Activated naive CD4-positive, alpha-beta T cell treated with Interleukin-2 at 50 U/mL for 16 hours (primary cell): ENCODE measurements around the gene BAG5.
"Not testable (repeated sequence)": the region's sequence is repeated elsewhere in the genome, so short reads cannot be mapped to it uniquely, and the experiment has no call there.

Experiments
- DNase-seq: peaks from one replicate; pipeline ENCODE4 v3.0.0-alpha.2; 2020

Gene BAG5

DNA sequence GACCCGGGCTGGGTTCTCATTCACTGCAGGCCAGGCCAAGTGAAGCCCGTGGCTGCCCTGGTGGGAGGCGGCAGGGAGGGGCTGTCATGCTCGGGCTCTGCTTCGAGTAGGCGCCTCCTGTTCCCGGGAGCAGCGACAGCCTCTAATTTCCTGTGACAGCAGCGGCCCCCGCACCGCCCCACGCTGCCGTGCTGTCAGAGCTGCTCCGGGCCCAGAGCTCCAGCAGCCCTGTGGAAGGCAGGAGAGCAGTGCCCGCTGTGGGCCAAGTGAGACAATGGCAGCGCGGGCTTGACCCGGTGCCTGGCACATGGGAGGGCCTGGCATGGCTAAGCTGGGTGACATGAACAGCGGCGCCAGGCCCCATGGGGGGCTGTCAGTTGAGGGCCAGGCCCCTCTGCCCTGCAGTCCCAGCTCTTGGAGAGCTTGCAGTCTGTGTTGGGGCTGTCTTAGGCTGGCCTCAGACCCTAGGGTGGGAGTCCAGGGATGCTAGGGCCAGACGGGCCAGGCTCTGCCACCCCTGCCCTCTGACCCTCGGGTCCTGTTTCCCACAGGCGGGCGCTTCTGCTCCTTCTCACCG is 28.4 kb downstream of the BAG5 start:
- DNase-seq, result no peak

DNA sequence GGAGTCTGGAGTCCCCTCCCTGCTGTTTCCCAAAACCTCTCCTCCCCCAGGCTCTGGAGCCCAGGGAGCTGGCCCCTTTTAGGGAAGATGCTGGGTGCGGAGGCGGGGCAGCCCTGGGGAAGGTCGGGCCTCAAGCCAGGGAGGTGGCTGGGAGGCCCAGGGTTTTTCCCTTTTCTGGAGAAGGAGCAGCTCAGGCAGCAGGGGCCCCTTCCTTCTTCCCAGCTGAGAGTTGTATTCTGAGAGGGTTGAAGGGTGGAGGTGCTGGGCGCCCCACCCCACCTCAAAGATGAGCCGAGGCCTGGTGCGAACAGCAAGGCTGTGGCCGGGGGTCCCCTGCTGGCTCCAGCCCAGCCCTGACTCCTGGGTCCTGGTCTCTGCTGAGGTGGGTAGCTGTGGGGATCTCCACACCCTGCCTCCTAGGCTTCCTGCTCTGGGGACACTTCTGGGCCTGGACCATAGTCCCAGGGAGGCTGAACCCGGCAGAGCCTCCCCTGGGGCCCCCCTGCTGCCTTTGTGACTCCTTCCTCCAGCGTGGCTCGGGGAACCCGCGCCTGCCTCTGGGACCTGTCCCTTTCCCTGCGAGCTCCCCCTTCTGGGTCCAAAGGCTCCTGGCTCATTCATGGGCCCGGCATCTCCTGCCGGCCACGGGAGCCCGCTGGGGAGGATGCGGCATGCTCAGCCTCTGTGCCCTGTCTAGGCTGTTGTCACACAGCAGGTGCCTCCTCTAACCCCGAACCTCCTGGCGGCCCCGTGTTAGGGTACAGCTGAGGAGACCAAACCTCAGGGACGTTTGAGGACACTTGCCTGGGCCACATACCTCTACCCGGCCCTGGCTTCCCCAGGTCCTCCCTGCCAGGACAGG is 29.1 kb downstream of the BAG5 start:
- DNase-seq, result no peak

DNA sequence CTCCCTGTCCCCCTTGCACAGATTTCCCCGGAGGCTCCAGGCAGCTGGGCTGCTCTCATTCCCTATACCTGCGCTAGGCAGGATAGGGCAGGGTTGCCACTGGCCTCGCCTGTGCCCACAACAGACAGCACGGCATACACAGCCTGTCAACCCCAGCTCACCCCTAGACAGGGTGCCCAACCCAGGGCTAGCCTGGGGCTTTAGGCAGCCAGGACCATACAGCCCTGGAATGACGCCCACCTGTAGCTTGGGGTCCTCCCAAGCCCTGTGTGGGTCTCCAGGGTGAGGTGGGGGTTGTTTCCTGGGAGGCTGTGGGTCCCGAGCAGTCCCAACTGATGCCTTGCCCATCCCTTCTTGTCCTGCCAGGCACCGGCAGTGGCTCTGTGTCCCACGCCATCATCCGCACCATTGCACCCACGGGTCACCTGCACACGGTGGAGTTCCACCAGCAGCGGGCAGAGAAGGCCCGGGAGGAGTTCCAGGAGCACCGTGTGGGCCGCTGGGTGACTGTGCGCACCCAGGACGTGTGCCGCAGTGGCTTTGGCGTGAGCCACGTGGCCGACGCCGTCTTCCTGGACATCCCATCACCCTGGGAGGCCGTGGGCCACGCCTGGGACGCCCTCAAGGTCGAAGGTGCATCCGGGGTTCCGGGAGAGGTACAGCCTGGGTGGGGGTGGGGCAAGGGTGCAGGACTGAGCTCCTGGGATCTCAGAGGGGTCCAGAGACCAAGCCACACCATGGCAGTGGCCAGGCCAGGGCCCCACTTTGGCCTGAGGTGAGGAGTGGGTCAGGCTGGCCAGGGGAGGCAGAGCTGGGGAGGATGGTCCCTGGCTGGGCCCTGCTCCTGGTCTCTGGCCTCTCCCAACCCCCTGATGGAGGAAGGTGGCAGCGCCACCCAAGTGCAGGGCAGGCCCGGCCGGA is 30.0 kb downstream of the BAG5 start:
- no peak for DNase-seq

GRCh38 chr14:103531421-103532215 is 30.8 kb downstream of the BAG5 start:
- no peak for DNase-seq

- no peak for DNase-seq
These were observed 31.6 kb downstream of the BAG5 start for GRCh38 chr14:103530831-103531230.

DNA sequence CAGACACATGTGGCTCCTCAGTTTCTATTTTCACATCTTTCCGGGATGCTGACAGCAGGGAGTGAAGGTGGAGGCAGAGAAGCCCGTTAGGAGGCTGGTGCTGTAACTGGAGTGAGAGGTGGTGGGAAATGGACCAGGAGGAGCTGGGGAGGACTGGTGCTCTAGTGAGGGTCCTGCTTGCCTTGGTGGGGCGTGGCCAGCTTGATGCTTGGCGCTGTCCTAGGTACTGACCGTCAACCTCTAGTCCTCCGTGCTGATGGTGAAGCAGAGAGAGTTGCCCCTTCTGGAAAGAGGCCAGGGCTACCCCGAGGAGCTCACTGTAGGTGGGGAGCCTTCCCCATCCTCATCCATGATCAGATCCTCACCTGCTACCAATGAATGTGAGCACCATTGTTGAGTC is 32.1 kb downstream of the BAG5 start:
- DNase-seq, result no peak

GRCh38 chr14:103529383-103530365 is 32.8 kb downstream of the BAG5 start:
- DNase-seq, result no peak

DNA sequence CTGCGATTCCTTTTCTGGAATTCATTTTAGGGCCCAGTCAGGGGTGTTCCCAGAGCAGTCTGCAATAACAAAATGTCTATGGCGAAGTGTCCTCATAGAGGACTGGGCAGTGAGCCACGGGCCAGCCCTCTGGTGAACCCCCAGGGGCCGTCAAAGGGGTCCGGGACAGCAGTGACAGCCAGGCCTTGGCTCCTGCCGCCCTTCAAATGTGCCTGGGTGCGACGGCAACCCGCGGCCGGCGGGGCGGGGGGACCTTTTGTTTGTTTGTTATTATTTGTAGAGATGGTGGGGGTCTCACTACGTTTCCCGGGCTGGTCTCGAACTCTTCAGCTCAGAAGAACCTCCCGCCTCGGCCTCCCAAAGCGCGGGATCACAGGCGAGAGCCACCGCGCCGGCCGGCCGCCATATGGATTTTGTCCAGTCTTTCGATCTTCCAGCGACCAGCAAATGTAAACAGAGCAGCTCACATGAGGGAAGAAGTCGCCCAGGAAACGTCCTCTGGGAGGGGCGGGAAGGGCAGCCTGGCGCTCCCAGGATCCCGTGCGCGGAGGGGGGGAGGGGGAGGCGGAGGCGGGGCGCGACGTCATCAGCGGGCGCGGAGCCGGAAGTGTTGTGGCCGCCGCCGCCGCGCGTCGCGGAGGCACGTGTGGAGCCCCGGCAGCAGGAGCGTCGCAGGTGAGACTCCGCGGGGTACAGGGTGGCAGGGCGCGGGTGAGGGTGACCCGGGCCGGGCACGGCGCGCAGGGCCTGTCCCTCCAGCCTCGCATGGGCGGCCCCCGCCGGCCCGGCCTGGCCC is 33.7 kb downstream of the BAG5 start, which contains the start of gene TRMT61A:
TRMT61A (plus strand) TSS at position 610 of the 796 bp plus-strand sequence. CDS start 783 bp downstream, outside the sequence.
- peak; percentile 78 for DNase-seq

GRCh38 chr14:103528146-103528586 is 34.3 kb downstream of the BAG5 start:
- DNase-seq, result no peak

DNA sequence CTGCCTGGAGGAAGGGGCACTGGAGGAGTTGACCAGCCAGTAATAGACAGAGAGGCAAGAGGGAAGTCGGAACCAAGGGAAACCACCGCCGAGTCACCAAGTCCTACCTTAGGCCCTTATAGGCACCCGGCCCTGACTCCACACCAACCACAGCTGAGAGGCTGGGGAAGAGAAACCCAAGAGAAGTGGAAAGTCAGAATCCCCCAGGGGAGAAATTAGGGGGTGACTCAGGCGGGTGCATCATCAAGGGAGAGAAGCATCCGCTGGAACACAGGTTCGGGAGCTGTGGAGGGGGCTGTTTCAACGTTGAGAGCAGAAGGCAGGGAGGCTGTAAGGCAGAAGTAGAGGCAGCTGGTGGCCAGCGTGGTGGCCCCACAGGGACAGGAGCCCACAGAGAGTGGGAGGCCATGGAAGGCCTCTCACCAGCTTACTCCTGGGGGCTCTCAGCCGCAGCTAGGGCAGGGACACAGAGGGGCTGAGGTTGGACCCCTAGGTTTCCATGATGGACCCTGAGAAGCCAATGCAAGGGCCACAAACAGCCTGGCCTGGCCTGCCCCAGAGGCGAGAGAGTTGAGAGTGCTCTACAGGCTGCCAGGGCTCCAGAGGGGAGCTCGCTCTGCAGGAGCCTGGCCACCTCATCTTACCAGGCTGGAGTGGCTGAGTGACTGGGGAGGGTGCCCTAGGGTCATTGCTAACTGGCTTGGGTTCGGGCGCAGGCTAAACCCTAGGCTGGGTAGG is 34.9 kb downstream of the BAG5 start:
- peak; percentile 38 for DNase-seq

DNA sequence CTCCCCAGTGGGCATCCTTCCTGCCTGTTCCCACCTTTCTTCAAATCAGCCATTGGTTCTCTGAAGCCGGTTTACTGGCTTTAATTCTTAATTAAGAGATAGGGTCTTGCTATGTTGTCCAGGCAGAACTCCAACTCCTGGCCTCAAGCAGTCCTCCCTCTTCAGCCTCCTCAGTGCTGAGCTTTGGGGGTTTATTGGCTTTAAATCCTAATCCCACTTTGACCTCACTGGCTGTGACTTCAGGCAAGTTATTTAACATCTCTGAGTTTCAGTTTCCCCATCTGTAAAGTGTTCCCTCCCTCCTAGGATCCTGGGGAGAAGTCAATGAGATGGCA is 35.6 kb downstream of the BAG5 start:
- no peak for DNase-seq

GRCh38 chr14:103526247-103526913 is 36.1 kb downstream of the BAG5 start:
- no peak for DNase-seq

DNA sequence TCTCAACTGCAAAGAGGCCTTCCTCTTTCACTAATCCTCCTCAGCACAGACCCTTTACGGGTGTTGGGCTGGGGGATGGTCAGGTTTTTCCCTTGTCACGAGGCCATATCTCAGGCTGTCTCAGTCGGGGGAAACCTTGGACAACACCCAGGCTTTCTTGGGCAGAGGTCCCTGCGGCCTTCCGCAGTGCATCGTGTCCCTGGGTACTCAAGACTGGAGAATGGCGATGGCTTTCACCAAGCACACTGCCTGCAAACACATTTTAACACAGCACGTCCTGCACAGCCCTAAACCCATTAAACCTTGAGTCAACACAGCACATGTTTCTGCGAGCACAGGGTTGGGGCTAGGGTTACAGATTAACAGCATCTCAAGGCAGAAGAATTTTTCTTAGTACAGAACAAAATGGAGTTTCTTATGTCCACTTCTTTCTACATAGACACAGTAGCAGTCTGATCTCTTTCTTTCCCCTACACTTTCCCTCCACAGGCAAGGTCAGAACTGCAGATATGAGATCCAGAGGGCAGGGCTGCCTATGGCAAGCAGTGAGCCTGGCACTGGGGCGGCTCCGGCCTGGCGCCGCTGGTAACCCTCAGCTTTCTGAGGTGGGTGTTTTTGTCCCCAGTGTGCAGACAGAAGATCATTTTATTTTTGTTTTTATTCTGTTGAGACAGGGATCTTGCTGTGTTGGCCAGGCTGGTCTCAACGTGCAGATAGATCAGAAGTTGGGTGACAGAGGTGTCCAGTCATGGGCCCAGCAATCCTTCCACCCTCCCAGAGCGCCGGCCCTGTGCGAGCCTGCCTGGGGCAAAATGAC is 36.8 kb downstream of the BAG5 start:
- not testable (repeated sequence) for DNase-seq

DNA sequence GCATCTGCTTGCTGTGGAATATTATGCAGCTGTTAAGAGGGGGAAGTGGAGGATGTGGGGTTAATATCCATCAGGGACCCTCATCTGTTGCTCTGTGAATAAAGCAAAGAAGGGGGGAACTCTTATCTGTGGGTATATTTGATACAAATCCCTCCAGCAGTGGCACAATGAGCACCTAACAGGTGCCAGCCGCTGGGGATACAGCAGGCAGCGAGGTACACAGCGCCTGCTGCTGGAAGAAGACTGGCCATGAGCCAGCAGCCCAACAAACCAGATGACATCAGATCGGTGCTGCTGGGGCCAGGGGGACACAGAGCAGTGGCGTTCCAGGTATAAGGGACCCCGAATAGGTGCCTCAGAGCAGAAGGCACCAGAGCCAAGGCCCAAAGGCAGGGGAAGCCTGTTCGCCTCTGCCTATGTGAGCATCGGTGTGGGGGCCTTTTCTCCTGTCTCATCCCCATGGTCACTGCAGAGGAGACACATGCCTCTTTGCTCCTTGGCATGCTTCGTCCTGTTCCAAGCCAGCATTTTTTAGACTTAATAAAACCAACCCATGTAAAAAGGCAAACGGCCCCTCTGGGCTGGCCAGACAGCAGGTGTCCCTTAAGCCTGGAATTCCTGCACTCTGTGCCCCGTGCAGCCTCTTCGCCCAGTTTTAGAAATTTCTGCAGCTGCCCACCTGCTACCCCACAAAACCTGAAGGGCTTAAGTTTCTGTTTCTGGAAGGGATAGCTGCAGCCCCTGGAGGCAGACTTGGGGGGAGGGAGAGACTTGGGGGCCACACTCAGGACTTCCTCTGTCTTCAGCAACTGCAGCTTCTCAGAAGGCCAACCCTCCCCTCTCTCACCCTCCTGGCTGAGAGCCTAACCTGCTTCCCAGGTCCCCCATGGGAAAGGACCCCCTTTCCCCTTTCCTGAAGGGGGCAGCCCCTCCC is 38.2 kb downstream of the BAG5 start:
- no peak for DNase-seq

GRCh38 chr14:103523575-103523954 is 38.9 kb downstream of the BAG5 start:
- DNase-seq, result no peak

- DNase-seq, result peak; percentile 30
These were observed 39.5 kb downstream of the BAG5 start, which contains the start of gene CKB for GRCh38 chr14:103522649-103523574. Gene CKB (minus strand): TSS chr14:103522830. CDS start chr14:103522493, 337 bp downstream.
